Measurements from ENCODE around the gene SORBS2.
"Not testable (repeated sequence)": the region's sequence is repeated elsewhere in the genome, so short reads cannot be mapped to it uniquely, and the experiment has no call there.

SORBS2 gene

DNA sequence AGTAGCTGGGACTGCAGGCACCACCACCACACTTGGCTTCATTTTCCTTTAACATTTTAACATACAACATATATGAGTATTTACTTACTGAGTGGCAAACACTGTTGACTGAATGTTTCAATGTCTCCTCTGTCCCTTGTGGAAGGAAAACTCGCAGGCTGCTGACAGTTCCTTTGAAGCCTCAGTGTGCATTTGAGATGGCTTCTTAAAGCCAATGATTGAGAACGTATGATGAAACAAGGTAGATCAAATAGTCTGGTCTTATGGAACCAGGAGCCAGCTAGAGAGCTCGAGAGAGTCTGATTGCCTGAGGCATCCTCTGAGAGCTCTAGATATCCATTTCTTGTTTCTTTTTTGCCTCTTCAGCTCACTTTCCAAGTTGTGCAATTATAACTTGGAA, 233.7 kb downstream of the SORBS2 start:
- no peak for DNase-seq

DNA sequence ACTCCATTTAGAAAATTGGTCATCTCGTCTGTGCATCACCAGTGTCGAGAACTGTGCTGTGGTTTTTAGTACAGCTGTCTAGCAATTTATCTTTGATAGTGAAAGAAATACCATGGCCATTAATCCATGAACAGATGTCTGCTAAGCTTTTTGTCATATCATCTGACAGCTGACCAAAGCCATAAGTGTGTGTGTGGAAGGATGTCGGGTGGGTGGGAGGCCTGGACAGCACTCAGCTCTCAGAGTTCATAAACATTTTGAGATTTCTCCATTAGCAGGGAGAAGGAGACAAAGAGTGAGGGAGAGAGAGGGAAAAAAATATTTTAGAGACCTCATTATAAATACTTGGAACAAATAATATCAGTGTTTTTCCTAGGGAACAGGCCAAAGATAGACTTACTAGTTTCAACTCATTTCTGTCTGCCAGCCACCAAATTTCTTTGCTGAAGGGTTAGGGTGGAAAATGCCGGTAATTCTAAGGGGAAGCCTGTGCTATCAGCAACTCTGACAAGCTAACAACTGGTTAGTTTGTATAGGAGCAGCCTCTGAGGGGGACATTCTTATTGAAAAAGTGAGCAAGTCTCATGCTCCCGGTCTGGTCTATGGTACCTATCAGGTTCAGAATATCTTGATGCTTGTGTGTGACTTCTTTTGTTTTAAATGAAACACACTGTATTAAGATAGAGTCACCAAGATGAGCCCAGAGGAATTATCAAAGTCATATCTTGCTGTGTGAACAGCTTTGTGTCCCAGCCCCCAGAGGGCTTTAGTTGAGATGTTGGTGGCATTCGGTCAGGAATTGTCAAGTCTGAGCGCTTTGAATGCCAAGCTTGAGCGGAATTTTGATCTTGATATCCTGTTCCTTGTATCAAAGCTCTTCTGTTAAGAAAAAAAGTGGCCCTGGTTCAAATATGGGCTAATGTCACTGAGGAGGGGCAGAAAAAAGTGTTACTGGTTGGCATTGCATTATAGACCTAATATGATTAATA, 234.7 kb downstream of the SORBS2 start:
- no peak for DNase-seq

- no peak for DNase-seq
Measured at GRCh38 chr4:185576314-185576961, 235.6 kb downstream of the SORBS2 start.

GRCh38 chr4:185573651-185574199, 238.3 kb downstream of the SORBS2 start:
- DNase-seq = no peak

- DNase-seq = no peak
Measured at GRCh38 chr4:185570727-185571126, 241.3 kb downstream of the SORBS2 start.

DNA sequence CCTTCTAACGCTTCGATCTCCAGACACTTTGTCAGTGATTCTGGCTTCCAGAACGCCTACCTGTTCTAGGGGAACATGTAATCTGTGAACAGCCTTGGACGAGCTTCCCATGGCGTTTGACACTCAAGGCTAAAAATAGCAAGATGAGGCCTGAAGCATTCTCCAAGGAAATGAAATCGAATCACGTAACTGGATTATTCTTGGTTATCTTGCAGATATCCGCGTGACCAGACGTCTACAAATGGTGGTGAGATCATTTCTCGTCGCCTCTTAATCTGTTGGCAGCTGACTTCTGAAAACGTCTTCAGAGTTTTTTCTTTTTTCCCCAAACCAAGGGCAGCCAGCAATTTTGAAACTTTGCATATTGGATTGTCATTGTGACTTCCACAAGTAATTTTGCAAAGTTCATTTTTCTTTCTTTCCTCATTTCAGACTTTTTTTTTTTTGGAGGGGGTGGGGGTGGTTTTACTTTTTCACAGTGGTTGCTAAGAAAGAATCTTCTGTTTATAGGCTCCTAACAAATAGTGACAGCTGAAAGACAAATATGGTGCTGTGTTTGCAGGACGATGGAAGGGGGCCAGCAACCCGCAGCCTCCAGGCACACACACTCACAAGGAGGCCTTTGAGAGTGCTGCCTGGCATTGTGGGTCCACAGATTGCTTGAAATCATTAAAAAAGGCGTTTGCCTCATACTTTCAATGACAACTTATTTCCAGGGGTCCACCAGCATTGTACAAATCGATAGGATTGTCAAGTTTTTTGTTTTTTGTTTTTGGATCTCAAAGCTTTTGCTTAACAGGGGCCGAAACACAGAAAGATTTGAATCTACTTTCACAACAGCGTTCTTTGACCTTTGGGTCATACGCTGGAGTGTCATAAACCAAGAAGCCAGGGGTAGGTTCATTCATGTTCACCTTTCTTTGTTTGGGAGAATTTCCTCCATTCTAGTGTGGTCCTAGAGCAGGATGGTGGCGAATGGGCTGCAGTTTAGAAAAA, 244.3 kb downstream of the SORBS2 start:
- no peak for DNase-seq

- no peak for DNase-seq
Measured at GRCh38 chr4:185566972-185567371, 245.0 kb downstream of the SORBS2 start.

- no peak for DNase-seq
Measured at GRCh38 chr4:185566425-185566824, 245.6 kb downstream of the SORBS2 start.

- no peak for DNase-seq
Measured at GRCh38 chr4:185565696-185566095, 246.3 kb downstream of the SORBS2 start.

DNA sequence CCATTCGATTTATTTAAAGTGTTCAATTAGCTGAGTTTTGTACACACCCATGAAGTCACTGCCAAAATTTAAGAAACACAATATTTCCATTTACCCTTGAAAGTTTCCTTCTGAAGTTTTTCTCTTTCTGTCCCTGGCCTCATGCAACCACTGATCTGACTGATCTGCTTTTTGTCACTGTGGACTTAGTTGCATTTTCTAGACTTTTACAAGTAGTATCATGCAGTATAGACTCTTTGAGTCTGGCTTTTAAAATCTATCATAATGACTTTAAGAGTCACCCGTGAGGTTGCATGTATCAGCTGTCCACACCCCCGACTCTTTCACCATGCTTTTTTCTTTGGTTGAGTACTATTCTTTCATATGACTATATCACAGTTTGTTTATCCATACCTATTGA, 247.6 kb downstream of the SORBS2 start:
- DNase-seq = no peak

GRCh38 chr4:185562531-185562930, 249.5 kb downstream of the SORBS2 start:
- DNase-seq = no peak

DNA sequence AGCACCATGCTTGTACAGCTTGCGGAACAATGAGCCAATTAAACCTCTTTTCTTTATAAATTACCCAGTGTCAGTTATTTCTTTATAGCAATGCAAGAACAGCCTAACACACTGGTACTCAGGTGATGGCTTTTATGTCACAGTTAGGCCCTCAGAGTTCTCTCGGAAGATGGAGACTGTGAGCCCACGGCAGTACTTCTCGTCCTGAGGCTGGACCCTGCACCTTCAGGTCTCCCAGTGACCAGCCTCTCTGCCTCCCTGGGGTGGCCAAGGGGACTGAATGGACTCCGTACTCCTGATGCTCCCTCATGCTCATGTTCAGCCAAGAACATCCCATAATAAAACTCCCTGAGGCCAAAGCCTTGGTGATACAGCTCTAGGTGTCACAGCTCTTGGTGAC, 251.7 kb downstream of the SORBS2 start:
- no peak for DNase-seq

- no peak for DNase-seq
Measured at GRCh38 chr4:185559915-185560281, 252.1 kb downstream of the SORBS2 start.

- not testable (repeated sequence) for DNase-seq
Measured at GRCh38 chr4:185559251-185559914, 252.6 kb downstream of the SORBS2 start.

DNA sequence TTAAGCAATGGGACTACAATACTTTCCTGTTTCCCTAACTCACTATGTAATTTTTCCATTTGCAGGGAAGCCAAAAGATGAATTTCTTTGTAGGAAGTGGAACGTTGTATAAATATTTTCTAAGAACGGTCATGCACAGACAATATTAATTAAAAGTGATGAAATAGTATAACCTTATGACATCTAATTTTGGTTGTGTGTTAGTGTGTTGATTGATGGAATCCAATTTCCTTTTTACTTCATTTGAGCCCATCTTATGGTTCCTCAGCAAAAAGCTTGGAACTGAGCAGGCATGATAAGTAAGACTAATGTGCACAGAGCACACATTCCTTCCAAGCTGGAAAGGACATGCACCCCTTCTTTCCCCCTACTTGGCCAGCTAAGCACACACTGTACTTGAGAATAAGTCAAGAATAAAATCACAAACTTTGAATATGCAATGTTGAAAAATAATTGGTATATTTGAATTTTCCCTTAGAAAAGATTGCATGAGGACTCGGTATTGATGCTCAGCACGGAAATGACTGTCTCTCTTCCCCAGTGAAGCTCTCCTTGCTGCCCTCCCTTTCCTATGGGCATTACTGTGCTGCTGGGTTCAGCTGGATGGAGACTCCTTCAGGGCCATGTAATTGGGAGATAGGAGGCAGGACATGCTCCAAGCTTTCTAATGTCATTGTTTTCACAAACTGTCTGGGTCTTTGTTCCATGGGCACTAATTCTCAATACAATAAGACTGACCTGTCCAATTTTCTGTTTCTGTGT, 257.4 kb downstream of the SORBS2 start:
- no peak for DNase-seq

DNA sequence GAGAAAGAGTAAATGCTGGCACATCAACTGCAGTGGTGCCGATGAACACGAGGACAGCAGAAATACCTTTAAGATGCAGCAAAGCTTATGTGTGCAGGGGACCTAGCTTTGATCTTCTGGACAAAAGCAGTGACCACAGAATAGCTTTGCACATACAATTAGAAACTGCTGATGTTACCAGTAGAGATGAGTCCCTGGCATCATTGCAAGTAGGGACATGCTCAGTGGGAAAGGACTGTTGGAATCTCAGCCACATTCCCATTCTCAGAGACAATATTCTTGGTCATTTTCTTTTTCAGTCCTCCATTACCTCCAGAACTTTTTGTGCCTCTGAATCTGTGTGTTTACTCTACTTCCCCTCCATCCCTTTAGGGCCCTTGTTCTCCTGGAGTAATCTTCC, 259.7 kb downstream of the SORBS2 start:
- no peak for DNase-seq

DNA sequence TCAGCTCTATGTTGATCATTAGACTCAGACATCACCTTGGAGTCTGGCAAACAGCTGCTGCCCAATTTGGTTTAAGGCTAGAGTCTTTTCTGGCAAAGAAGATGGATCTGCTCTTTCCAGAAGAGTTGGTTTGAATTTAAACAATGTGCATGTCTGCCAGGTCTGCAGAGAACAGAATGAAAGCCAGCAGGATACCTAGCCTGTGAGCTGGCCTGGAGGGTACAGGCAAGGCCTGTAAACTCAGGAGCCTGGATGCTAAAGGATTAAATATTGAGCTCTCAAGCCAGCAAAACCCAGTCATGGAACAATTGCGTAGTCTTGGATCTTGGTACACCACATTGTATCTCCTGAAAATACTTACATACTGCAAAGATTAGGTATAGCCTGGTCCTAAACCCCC, 261.1 kb downstream of the SORBS2 start:
- DNase-seq = no peak

DNA sequence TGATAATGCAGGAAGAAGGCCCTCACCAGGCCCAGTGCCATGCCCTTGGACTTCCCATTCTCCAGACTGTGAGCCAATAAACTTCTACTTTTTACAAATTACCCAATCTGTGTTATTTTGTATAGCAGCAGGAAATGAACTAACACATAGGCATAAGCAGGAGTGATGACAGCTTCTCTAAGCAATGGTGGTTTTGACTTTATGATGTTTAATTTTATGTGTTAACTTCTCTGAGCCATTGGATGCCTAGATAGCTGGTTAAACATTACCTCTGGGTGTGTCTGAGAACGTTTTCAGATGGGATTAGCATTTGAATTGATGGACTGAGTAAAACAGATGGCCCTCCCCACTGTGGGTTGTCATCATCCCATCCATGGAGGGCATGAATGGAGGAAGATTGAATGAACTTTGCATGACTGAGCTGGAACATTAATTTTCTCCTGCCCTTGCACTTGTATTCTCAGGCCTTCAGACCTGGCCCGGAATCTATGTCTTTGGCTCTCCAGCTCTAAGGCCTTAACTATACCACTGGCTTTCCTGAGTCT, 262.8 kb downstream of the SORBS2 start:
- no peak for DNase-seq

DNA sequence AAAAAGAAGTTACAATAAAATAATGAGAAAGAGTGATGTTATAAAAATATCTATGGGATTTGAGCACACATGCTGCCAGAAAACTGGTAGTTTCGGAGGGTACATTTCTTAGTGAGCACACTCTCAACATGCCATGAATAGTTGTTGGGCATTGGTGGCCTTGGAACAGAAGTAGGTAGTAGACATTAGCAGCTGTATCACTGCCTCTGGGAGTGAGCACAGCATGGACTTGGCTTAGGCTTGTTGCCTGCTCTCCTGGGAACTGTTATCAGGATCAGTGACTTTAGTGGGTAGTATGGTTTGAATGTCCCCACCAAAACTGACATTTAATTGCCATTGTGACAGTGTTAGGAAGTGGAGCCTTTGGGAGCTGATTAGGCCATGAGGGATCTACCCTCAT, 263.4 kb downstream of the SORBS2 start:
- DNase-seq = no peak

DNA sequence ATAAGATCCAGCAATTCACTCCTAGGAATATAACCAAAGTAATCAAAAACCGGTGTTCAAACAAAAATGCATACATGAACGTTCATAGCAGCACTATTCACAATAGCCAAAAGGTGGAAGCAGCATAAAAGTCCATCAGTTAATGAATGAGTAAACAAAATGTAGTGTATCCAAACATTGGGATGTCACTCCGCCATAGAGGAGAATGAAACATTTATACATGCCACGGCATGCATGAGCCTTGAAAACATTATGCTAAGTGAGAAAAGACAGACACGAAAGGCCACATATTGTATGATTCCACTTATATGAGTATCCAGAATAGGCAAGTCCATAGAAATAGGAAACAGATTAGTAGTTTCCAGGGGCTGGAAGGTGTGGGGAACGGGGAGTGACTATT, 265.7 kb downstream of the SORBS2 start:
- no peak for DNase-seq

Data from NCI-H1436 (cell line).